Measurements from ENCODE around the gene SRC.

SRC gene

DNA sequence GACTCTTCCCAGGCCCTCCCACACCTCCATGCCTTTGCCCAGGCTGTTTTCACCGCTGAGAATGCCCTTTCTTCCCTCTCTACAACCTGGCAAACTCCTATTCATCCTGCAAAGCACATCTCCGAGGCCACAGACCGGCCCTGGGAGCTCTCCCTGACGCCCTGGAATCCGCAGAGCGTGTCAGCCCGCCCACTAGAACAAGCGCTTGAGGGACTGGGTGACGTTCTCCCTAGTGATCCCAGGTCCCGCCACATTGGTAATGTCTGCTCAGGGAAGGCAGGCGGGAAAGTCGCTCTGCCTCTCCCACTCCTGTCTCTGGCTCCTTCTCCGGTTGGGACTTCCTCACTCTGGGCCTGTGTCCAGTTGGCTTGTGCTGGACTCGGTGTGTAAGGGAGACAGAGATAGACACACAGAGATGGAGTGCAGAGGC, 61.6 kb downstream of the SRC start:
- FAIRE-seq = no peak
- TF ChIP-seq, protein P1, sequence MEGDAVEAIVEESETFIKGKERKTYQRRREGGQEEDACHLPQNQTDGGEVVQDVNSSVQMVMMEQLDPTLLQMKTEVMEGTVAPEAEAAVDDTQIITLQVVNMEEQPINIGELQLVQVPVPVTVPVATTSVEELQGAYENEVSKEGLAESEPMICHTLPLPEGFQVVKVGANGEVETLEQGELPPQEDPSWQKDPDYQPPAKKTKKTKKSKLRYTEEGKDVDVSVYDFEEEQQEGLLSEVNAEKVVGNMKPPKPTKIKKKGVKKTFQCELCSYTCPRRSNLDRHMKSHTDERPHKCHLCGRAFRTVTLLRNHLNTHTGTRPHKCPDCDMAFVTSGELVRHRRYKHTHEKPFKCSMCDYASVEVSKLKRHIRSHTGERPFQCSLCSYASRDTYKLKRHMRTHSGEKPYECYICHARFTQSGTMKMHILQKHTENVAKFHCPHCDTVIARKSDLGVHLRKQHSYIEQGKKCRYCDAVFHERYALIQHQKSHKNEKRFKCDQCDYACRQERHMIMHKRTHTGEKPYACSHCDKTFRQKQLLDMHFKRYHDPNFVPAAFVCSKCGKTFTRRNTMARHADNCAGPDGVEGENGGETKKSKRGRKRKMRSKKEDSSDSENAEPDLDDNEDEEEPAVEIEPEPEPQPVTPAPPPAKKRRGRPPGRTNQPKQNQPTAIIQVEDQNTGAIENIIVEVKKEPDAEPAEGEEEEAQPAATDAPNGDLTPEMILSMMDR (IDR thresholded peaks at IDR 0.05; ENCODE audit: insufficient read depth, missing control alignments) = no peak
- DNase-seq (ENCODE audit: insufficient read length, low spot score) = no peak

DNA sequence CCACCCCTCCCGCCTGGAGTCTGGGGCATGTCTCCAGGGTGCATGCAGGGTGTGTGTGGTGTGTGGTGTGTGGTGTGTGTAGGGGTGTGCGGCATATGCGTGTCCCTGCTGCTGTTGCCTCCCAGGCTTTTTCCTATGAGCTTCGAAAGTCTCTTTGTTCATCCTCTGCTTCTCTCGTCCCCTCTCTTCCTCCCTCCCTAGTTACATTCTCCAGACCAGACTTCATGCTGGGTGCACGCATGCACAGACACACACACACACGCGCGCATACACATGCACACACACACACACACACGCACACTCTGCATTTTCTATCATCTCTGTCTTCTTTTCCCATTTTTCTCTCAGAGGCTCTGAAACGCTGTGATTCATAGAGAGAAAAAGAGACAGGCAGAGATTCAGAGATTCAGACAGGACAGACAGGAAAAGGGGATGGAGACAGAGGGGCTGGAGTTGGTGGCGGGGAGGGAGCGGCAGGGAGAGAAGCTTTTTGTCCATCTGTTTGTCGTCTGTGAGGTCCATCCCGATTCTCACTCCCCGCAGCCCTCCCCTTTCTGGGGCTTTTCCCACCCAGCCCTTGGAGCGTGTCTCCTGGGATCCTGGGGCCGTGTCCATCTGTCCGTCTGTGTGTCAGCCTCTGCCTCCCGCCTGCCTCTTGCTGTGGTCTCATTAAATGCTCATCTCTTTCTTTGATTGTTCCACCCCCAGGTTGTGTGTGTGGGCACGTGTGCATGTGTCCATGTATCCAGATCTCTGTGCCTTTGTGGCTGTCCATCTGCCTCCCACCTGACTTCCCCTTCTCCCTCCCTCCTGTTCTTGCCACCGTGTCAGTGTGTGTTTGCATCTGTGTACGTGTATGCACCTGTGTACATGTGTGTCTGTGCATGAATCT, 62.6 kb downstream of the SRC start:
- TF ChIP-seq, protein P1 (IDR thresholded peaks at IDR 0.05; ENCODE audit: insufficient read depth, missing control alignments) = no peak
- DNase-seq (ENCODE audit: insufficient read length, low spot score) (no peak), FAIRE-seq (no peak)

DNA sequence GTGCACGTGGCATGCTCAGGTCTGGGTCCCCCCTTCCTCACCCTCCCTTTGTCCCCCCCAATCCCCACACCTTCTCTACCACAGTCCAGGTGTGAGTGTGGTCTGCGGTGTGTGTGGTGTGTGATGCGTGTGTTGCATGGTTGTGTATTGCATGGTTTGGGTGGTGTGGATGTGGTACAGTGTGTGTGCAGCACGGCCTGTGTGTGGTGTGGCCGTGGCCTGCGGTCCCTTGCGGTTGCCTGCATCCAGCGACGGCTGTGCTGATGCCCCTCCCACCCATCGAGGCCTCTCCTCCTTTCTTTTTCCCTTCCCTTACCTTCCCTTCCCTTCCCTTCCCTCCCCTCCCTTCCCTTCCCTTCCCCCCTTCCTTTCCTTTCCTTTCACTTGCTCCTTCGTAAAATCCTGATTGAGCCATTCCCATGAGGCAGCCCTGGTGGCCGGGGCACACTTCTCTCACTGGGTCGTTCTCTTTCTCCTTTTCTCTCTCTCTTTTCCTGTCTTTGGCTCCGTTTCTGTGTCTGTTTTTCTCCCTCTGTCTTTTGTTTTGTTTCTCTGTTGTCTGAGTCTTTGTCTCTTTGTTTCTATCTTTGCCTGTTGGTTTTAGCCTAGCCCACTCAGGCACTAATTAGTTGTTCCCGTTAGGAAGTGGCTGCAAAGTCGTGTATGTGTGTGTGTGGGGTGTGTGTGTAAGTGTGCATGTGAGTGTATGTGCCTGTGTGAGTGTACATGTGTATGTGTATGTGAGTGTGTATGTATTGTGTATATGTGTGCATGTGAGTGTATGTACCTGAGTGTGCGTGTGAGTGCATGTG, 65.7 kb downstream of the SRC start:
- no peak for DNase-seq (ENCODE audit: insufficient read length, low spot score)
- FAIRE-seq = no peak

DNA sequence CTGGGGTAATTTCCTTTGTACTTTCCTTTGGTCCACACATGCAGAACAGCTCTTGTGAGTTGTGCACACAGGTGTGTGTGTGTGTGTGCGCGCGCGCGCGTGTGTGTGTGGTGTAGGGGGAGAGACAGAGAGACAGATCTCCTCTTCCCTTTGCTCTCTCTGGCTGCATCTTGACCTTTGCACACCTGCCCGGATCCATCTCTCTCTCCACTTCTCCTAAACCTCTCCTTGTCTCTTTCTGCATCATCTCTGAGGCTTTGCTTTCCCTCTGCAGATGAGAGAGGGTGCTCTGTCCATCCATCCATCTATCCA, 67.0 kb downstream of the SRC start:
- DNase-seq (ENCODE audit: insufficient read length, low spot score) (no peak), FAIRE-seq (no peak)

More for the DNA sequence above, 65.7 kb downstream of the SRC start:
- TF ChIP-seq, protein P1 (IDR thresholded peaks at IDR 0.05; ENCODE audit: insufficient read depth, missing control alignments) = no peak

DNA sequence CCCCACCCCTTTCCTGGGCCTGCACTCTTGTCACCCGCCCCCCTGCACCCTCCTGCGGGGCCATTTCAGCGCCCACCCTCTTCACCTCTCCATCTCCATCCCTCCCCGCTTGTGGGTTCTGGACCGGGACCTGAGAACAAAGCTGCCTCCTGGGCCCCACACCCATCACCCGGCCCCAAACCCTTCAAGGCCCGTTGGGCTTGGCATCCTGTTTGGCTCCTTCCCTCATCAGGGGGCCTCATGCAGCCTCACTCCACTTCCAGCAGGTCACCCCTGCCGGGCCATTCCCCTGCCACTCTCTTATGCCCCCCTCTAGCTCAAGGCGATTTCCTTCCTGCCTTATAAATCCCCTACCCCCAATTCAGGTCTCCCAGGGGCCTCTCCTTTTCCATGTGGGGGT, 67.4 kb downstream of the SRC start:
- no peak for FAIRE-seq
- TF ChIP-seq, protein P1 (IDR thresholded peaks at IDR 0.05; ENCODE audit: insufficient read depth, missing control alignments) = no peak
- no peak for DNase-seq (ENCODE audit: insufficient read length, low spot score)

More for the DNA sequence above, 67.0 kb downstream of the SRC start:
- TF ChIP-seq, protein P1 (IDR thresholded peaks at IDR 0.05; ENCODE audit: insufficient read depth, missing control alignments) = no peak

DNA sequence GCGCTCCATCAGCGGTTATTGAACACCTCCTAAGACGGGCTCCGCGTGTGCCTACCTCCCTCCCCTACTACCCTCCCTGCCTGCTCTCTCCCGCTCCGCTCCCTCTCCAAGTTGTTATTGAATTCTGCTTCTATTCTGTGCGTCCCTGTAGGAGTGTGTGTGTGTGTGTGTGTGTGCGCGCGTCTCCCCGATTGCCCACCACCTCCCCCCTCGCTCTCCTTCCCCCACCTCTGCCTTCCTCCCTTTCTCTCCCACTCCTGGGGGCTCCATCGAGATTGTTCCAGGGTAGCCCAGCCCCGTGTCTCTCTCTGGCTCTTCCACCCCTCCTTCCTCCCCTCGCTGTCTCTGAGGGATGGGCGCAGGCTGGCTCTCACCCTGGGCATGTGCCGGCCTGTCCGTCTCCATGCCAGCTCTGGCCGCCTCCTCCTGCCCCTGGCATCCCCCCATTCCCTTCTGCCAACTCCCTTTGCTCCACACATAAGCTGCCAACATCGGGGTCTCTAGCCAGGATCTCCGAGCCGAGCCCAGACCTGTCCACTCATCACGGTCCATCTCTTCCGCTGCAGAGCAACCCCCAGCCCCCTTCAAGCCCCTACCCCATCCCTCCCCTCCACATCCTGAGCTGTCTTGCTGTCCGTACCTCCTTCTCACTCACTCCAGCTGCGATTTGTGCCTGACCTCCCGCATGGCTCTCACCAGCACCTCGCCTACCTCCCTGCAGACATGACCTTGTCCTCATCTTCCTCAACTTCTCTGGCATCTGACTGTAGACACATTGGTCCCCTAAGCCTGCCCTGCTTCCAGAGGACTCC, 68.5 kb downstream of the SRC start:
- TF ChIP-seq, protein P1 (IDR thresholded peaks at IDR 0.05; ENCODE audit: insufficient read depth, missing control alignments) = no peak
- FAIRE-seq (no peak), DNase-seq (ENCODE audit: insufficient read length, low spot score) (no peak)
